NCI-H748 treated with DMSO at 0.1 percent for 48 hours (cell line): ENCODE results near the gene PTPRE.
"Not testable (repeated sequence)": the region's sequence is repeated elsewhere in the genome, so short reads cannot be mapped to it uniquely, and the experiment has no call there.

Experiments
- DNase-seq: peaks from one replicate; lab custom pipeline; 2025; lab: John Stamatoyannopoulos, UW

PTPRE gene

GRCh38 chr10:127983344-127984100, 76.6 kb downstream of the PTPRE start:
- DNase-seq = no peak

- DNase-seq = no peak
These were observed 78.0 kb downstream of the PTPRE start for GRCh38 chr10:127984945-127985344.

- DNase-seq = no peak
These were observed 79.9 kb downstream of the PTPRE start for GRCh38 chr10:127986531-127987466.

- DNase-seq = no peak
These were observed 80.8 kb downstream of the PTPRE start for GRCh38 chr10:127987467-127988380.

- no peak for DNase-seq
These were observed 82.6 kb downstream of the PTPRE start for GRCh38 chr10:127989481-127990012.

GRCh38 chr10:127990132-127990788, 83.4 kb downstream of the PTPRE start:
- DNase-seq = not testable (repeated sequence)

- no peak for DNase-seq
These were observed 84.1 kb downstream of the PTPRE start for GRCh38 chr10:127990846-127991542.

GRCh38 chr10:127991543-127992255, 84.8 kb downstream of the PTPRE start:
- no peak for DNase-seq

GRCh38 chr10:127992376-127992775, 85.5 kb downstream of the PTPRE start:
- DNase-seq = no peak

- no peak for DNase-seq
These were observed 86.3 kb downstream of the PTPRE start for GRCh38 chr10:127993056-127993690.

GRCh38 chr10:127995939-127996338, 89.0 kb downstream of the PTPRE start:
- DNase-seq = no peak

- no peak for DNase-seq
These were observed 89.7 kb downstream of the PTPRE start for GRCh38 chr10:127996586-127996985.

GRCh38 chr10:127997271-127997670, 90.4 kb downstream of the PTPRE start:
- DNase-seq = no peak

GRCh38 chr10:127997937-127998336, 91.0 kb downstream of the PTPRE start:
- DNase-seq = no peak

GRCh38 chr10:127998501-127999144, 91.7 kb downstream of the PTPRE start:
- no peak for DNase-seq

- no peak for DNase-seq
These were observed 92.6 kb downstream of the PTPRE start for GRCh38 chr10:127999297-128000129.

GRCh38 chr10:128000471-128001362, 93.8 kb downstream of the PTPRE start:
- DNase-seq = no peak
